Adrenal gland (tissue), 5 donors: ENCODE results near the gene LRATD1.

Source experiments
- CTCF ChIP-seq, 6 experiments: fragments of 450-650 bp in 4 of 6; fragments of 200-600 bp in 2 of 6; sonication (generic) in 1 of 6; IDR thresholded peaks; 1 replicate in 5 of 6; 2 replicates in 1 of 6; pipeline versions ENCODE4 v1.5.1 to v1.8.0; 2016 to 2021; ENCODE audit warnings: antibody characterized with exemption in 6 of 6, mild to moderate bottlenecking in 2 of 6, moderate library complexity in 1 of 6
- POLR2A ChIP-seq, 2 donors: fragments of 450-650 bp; IDR thresholded peaks; one replicate each; pipeline ENCODE4 v1.6.1; 2017; ENCODE audit warnings: antibody characterized with exemption in 2 of 2, mild to moderate bottlenecking in 2 of 2, moderate library complexity in 1 of 2
- donor health status: DM: no; HTN: no; CAD: no.

- TF ChIP-seq CTCF (IDR thresholded peaks at IDR 0.05) (no peak), POLR2A (IDR thresholded peaks at IDR 0.05) (no peak)
Measured at GRCh38 chr2:14603676-14604075, 28.8 kb upstream of the LRATD1 start.
